Endometrium (tissue), 2 donors: ENCODE data around the gene PTPRK.
"Not testable (repeated sequence)": the region's sequence is repeated elsewhere in the genome, so short reads cannot be mapped to it uniquely, and the experiment has no call there.

ENCODE experiments used
- FAIRE-seq: peaks from 2 replicates; lab custom pipeline; 2012; peaks lifted over from hg19 to GRCh38; lab: Jason Lieb, UNC
- donor health status: control.
- donor health status: control.

PTPRK gene

GRCh38 chr6:127950566-127951145 lies 569.7 kb downstream of the PTPRK start:
- FAIRE-seq = no peak

- no peak for FAIRE-seq
Observed at GRCh38 chr6:127949251-127949650, 571.1 kb downstream of the PTPRK start.

GRCh38 chr6:127946388-127946787 lies 574.0 kb downstream of the PTPRK start:
- no peak for FAIRE-seq

DNA sequence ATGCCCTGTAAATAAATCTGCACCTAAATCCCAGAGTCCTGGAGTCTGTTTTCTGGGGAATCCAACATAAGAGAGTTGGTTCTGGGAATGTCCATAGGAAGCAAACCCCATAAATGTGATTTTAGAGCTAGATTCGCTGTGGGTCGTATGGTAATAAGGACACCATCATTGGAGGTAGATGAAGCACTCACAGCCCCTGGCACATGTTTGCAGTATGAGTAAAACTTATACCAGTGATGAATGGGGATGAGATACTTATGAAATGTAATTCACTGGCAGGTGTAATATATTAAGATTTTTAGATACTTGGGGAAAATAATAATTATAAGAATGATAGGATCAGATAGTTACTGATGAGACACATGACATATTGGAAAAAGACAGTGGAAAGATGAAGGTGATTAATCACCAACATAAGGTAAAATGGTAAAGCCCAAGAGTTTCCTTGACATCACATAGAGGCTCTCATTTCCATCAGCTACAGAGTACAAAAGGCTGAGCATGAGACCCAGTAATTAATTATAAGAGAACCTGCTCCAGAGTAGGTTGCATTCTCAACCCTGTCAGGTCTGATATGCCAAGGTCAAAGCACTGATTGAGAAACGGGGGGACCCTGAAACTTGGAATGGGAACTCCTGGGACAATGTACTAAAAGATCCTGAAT lies 574.8 kb downstream of the PTPRK start:
- no peak for FAIRE-seq

DNA sequence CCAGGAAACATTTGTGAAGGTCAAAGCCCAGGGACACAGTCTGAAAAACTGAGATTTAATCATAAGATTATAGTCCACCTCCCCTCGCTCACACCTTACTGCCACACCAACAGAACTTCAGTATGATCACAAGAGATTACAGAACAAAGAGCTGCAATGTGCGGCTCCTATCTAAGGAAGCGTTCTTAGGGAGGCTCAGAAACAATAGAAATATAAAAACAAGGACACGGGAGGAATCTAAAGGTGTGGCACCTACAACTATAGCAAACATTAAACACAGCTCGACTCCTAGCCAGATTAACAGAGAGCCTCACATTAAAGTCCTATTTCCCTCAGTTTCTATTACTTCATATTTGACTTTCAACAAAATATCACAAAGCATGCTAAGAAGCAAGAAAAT lies 579.2 kb downstream of the PTPRK start:
- FAIRE-seq = no peak

DNA sequence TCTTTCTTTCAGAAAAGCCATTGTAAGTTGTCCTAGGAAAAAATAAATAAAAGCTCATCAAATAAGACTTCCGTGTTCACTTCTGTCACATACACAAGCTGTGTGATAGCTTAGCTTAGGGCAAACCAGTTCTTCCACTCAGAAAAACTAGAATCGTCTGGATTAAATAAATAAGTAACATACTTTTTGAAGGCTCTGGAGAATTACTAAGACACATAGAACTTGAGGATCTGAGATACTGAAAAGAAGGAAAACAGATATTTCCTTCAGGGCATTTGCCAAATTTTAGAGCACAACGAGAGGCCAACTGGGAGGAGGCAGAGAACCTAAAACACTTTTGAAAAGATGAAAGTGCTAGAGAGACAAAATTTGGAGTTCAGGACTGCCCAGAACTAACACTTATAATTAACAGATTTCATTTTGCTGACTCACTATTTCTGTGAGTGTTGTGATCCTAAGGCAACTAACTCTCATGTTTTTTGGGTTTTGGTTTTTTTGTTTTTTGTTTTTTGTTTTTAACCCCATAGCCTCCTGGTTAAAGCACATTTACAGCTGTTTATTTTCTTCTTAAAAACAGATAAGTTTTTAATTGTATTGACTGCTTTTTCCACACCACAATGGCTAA lies 580.8 kb downstream of the PTPRK start:
- FAIRE-seq = no peak

GRCh38 chr6:127938701-127939100 lies 581.7 kb downstream of the PTPRK start:
- peak; percentile 62 for FAIRE-seq

DNA sequence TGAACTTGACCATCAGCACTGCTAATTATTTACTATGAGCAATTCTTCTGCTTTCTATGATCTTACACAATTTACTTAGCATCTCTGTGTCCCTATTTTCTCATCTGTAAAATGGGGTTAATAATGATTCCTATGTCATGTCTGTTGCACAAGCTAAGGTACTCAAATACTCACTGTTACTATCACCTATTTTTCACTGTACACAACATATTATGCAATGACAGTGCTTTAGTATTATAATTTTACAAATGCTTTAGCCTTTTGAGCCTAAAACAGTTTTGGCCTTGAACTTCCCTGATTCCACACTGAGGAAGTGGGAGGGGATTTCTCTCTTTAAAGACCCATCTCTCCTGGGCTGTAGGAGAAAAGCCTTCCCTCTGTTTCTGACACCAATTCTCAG lies 582.7 kb downstream of the PTPRK start:
- FAIRE-seq = no peak

DNA sequence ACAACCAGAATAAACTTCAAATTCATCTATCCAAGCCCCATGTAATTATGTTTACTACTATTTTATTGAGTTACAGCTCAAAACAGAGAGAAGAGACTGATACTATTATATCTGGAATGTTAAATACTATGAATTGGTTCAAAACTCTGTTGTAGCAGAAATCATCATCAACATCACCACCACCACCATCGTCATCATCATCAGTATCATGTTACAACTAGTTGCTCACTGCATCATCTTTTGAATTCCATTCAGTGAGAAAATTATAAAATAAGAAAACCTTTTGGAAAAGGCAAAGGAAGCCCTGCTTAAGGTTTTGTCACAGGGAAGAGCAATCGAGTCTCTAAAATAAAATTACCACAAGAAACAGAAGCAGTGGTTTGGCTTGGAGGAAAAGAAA lies 583.3 kb downstream of the PTPRK start:
- FAIRE-seq = no peak

DNA sequence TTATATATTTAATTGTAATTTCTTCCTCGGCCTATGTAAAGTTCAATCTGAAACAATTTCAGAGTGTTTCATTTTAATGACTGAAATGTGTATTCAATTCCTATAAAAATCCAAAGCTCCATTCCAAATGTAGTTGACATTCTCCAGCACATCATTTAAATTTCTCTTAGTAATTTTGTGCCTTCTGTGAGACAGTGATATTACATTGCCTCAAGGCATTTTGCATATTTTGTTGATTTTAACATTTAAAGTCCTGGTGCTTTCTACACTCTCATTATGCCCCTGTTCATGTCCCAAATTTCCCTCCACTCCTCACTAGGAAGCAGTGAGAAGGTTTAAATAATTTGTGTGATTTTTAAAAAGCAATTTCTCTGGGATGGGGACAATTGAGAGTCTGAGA lies 585.4 kb downstream of the PTPRK start:
- no peak for FAIRE-seq

DNA sequence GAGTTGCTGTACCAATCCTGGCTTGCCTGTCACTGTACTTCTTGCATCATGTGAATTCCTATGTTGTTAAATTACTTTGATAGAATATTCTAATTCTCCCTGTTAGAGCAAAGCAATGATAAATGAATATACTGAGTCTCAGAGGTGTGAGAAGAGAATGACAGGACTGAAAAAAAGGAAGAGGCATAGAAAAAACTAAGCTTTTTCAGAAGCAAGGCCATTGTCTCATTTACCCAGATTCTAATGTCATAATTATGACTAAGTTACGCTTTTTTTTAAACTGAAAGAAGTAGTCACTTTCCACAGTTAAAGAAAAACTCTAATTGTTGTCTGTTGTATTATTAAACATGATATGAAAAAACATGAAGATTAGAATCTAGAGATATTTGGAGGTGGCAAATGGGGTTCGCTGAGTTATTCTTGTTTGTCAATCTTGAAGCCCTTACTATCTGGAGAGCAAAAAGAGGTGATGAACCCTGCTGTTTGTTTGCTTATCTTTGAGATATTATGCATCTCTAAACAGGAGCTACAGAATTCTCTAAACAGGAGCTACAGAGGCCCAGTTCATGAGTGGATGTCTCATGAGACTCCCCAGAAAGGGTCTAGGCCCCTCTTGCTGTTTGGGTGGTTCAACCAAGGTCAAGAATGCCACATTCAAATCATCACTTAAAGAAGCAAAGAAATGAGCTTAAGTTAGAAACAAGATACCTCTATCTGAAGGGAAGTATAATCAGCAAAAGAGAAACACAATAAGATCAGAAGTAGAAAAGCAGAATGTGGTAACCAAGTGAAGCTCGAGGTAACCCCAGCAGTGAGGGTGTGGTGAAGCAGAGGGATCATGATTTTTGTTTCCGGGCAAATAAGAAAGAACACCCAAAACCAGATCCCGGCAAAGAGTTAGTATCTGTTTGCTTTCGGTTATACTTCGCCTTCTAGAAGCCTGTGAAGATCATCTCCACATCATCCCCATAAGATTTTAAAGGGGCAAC lies 586.3 kb downstream of the PTPRK start:
- FAIRE-seq = no peak

DNA sequence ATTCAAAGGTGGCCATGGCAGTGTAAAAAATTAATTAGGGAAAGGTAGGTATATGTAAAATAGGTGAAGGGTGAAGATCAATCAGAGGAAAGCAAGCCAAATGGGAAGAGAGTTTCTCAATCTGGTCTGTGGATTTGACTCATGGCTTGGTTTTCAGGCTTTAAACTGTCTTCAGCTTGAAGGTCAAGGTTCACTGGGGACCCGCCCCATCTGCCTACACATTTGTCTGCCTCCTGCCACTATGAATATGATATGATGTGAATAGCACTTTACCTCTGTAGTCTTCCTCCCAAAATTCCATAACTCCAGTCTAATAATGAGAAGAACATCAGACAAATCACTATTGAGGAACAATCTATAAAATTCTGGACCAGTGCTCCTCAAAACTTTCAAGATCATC lies 587.3 kb downstream of the PTPRK start:
- no peak for FAIRE-seq

GRCh38 chr6:127932708-127933107 lies 587.7 kb downstream of the PTPRK start:
- no peak for FAIRE-seq

GRCh38 chr6:127926441-127926840 lies 594.0 kb downstream of the PTPRK start:
- not testable (repeated sequence) for FAIRE-seq

DNA sequence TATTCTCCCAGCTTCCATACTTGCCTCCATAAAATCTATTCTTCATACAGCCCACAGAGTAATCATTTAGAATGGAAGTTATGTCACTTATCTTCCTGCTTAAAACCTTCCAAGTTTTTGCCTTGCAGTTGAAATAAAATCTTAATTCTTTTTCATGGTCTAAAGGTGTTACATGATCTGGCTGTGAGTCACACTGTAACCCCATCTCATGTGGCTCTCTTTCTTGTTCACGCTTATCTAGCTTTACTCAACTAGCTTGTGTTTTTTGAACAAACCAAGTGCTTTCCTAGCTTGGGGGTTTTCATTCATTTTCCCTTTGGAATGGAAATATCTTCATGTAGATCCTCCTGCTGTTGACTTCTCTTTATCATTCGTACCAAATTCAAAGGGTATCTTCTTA lies 596.0 kb downstream of the PTPRK start:
- no peak for FAIRE-seq

- no peak for FAIRE-seq
Observed at GRCh38 chr6:127924031-127924430, 596.4 kb downstream of the PTPRK start.

- FAIRE-seq = no peak
Observed at GRCh38 chr6:127923135-127923534, 597.3 kb downstream of the PTPRK start.

- no peak for FAIRE-seq
Observed at GRCh38 chr6:127921982-127922381, 598.4 kb downstream of the PTPRK start.

DNA sequence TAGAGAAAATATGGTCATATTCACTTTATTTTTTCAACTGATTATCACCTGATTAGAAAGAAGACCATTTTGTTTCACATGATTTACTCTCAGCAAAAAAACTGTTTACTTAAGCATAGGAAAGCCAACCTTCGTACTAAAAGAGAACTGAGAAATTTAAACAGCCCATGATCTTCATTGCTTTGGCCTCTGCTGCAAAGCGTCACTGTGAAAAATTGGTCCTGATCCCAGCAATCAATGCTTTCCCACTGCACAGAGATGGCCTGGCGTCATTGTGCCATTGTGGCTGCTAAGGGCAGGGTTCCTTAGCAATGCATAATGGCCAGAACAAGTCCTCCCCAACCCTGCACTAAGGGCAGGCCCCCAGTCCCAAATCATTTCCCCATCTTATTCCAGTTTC lies 599.6 kb downstream of the PTPRK start:
- FAIRE-seq = no peak
